Duodenal mucosa (tissue), 2 donors: ENCODE data around the gene PPP1R12C.

ENCODE experiments used
- H3K27ac ChIP-seq: one replicate; pipeline ENCODE4 v1.7.0; 2013; ENCODE audit warnings: low read depth, low read length
- H3K27me3 ChIP-seq, 2 donors: one replicate each; pipeline ENCODE4 v1.7.0; 2013; ENCODE audit warnings: low read length in 2 of 2, control low read depth in 1 of 2; ENCODE audit not compliant: insufficient read depth in 2 of 2, control insufficient read depth in 1 of 2
- H3K36me3 ChIP-seq, 2 donors: one replicate each; pipeline ENCODE4 v1.7.0; 2013; ENCODE audit warnings: low read length in 2 of 2, control low read depth in 1 of 2; ENCODE audit not compliant: insufficient read depth in 2 of 2, control insufficient read depth in 1 of 2
- H3K4me1 ChIP-seq, 2 donors: one replicate each; pipeline ENCODE4 v1.7.0; 2013; ENCODE audit warnings: low read length in 2 of 2, control low read depth in 1 of 2; ENCODE audit not compliant: insufficient read depth in 2 of 2, control insufficient read depth in 1 of 2
- H3K4me3 ChIP-seq, 2 donors: one replicate each; pipeline ENCODE4 v1.7.0; 2013; ENCODE audit warnings: low read length in 2 of 2, low read depth in 1 of 2
- H3K9ac ChIP-seq, 2 donors: one replicate each; pipeline ENCODE4 v1.7.0; 2013; ENCODE audit warnings: low read length in 2 of 2, low read depth in 1 of 2
- H3K9me3 ChIP-seq, 2 donors: one replicate each; pipeline ENCODE4 v1.7.0; 2013; ENCODE audit warnings: low read length in 2 of 2, control low read depth in 1 of 2; ENCODE audit not compliant: control insufficient read depth in 1 of 2

The PPP1R12C gene

DNA sequence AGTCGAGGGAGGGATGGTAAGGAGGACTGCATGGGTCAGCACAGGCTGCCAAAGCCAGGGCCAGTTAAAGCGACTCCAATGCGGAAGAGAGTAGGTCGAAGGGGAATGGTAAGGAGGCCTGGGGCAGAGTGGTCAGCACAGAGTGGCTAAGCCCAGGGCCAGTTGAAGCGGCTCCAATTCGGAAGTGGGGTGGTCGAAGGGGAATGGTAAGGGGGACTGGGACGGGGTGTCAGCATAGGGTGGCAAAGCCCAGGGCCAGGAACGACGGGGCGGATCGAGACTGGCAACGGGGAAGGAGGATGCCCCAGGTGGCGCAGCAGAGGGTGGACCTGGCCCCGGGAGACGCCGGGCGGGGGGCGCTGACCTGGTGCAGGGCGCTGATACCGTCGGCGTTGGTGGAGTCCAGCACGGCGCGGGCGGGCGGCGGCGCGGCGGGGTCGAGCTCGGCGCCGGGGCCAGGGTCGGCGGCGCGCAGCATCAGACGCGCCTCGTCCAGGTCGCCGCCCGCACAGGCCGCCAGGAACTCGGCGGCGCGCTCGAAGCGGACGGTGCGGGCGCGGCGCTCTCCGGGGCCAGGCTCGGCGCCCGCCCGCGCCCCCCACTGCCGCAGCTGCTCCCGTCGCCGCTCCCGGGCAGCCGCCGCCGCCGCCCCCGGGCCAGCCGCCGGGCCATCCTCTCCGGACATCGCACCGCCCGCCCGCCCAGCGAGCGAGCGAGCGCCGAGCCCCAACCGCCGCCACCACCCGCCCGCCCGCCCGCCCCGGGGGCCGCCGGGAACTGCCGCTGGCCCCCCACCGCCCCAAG lies at the start of gene PPP1R12C:
Gene PPP1R12C, minus strand, starts transcription at position 779 of the 804 bp plus-strand sequence. Its CDS starts 94 bp downstream, at position 685.
- peak within 1 kb of the TSS; percentile 87 to 94 for H3K9ac ChIP-seq
- H3K27ac ChIP-seq, result peak within 1 kb of the TSS; percentile 77
- peaks cover 25 to 42% of the 10 kb centered on the region in 2 donors for H3K4me1 ChIP-seq
- H3K9me3 ChIP-seq, result no peaks in the 10 kb centered on the region
- peak within 1 kb of the TSS; percentile 94 to 95 for H3K4me3 ChIP-seq
- no peaks in the 10 kb centered on the region for H3K27me3 ChIP-seq
- peaks cover 7 to 8% of the 10 kb centered on the region in 2 donors for H3K36me3 ChIP-seq

DNA sequence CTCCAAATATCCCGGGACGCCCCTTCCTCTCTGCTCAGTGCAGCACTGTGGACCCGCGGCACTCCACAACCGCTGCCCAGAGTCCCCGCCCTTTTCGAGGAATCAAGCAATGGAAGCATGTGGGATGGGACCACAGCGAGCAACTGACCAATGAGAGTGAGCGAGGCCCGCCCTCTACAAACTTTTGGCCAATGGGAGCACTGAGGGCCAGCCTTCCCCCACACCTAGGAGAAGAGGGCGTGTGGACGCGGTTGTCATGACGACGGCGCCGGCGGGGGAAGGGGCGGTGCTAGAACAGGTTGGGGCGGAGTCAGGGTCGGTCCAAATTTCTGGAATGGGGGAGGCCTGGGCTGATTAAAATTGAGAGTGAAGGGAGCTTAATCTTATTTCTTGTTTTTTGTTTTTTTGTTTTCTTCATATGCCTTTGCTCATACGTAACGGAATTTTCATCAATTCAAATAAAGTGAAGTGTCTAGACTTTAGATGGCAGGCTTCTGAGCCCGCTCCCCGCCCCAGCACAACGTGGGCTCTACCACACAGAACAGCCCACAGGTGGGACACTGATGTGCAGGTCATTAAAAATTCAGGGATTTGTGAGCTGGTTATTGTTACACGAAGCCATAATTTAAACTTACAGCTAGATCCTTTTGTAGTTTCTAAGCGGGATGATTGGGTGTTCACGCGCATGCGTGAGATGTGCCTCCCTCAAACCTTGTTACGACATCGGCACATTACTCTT lies 49.3 kb upstream of the PPP1R12C start, which contains the start of gene DNAAF3:
Gene DNAAF3, minus strand, starts transcription at position 84 of the 739 bp plus-strand sequence. CDS start 200 bp downstream, outside the sequence.
- Histone ChIP-seq H3K27ac (no peak within 1 kb of the TSS), H3K9me3 (no peaks in the 10 kb centered on the region), H3K4me3 (peak within 1 kb of the TSS; percentile 67 to 71), H3K36me3 (no peaks in the 10 kb centered on the region), H3K27me3 (peaks cover 22 to 30% of the 10 kb centered on the region in 2 donors), H3K9ac (no peak within 1 kb of the TSS), H3K4me1 (peaks cover 0 to 3% of the 10 kb centered on the region in 2 donors)

DNA sequence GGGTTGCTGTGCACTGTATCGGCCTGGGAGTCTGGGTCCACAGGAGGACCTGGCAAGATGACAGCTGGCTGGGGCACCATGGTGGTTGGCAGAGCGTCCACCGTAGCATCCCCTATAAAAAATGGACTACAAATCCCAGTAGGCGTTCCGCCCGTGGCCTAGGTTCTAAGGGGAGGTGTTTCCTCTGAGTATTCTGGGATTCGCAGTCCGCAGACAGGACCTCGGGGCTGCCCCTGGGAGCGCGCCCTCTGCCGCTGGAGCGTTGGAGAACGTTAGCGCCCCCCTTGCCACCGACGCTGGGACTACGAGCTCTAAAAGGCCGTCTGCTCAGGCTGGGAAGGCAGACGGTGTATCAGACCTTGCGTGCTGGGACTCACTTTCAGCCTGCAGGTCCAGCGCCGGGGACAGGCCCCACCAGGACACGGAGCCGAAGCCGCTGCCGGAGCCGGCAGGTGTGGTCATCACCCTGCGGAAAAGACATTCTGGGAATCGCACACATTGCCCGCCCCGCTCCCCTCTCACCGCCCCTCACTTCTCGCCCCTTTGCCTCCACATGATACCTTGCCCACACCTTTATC lies 48.6 kb upstream of the PPP1R12C start:
- Histone ChIP-seq H3K27ac (no peak overlapping the region), H3K9ac (no peak overlapping the region), H3K9me3 (no peaks in the 10 kb centered on the region), H3K4me1 (peaks cover 0 to 3% of the 10 kb centered on the region in 2 donors), H3K36me3 (no peaks in the 10 kb centered on the region), H3K4me3 (peak overlapping the region; percentile 67 to 71), H3K27me3 (peaks cover 23 to 26% of the 10 kb centered on the region in 2 donors)

DNA sequence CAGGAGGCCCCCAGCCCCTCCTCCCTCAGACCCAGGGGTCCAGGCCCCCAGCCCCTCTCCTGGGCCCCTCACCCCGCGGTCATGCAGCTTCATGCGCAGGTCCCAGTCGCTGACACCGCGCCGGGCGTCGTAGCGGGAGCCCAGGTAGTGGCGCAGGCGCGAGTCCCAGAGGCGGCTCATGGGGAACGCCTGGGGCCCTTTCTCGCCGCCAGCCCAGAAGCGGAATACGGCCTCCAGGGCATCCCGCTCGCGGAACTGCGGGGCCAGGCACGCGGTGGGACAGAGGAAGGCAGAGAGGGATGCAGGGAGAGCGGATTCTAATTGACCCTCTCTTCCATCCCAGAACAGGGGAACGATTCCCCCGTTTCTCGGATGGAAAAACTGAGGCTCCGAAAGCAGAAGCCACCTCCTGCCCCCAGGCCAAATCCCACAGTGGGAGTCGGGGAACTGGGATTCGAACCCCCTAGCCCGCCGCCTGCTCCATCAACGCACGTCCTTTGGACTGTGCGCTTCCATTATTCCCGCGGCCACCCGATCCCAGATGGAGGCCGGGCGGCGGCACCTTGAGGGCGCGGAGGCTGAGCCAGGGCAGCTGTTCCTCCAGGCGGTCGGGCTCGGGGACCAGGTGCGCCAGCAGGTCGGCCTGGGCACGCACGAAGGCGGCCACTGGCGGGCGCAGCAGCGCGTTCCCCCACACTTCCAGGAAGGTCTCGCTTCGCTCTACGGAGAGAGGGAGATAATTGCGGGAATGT lies 44.3 kb upstream of the PPP1R12C start:
- no peak overlapping the region for H3K4me3 ChIP-seq
- no peak overlapping the region for H3K9ac ChIP-seq
- H3K4me1 ChIP-seq, result peaks cover 0 to 14% of the 10 kb centered on the region in 2 donors
- H3K9me3 ChIP-seq, result no peaks in the 10 kb centered on the region
- H3K27ac ChIP-seq, result no peak overlapping the region
- peaks cover 14 to 30% of the 10 kb centered on the region in 2 donors for H3K27me3 ChIP-seq
- no peaks in the 10 kb centered on the region for H3K36me3 ChIP-seq

DNA sequence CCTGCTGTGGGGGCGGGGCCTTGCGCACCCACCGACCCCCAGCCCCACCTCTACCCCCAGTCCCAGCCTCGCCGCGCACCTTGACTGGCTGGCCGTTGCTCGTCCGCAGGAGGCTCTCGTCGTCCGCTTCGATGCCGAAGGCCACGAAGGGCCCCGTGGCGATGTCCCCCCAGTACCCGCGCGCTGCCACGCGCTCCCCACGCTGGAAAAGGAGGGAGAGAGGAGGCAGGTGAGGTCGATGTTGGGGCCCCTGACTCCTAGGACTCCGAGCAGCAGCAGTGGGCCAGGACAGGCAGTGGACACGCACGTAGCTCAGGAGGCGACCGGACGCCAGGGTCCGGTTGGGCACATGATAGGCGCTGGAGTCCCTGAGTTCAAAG lies 43.5 kb upstream of the PPP1R12C start:
- H3K4me3 ChIP-seq, result no peak overlapping the region
- no peak overlapping the region for H3K27ac ChIP-seq

DNA sequence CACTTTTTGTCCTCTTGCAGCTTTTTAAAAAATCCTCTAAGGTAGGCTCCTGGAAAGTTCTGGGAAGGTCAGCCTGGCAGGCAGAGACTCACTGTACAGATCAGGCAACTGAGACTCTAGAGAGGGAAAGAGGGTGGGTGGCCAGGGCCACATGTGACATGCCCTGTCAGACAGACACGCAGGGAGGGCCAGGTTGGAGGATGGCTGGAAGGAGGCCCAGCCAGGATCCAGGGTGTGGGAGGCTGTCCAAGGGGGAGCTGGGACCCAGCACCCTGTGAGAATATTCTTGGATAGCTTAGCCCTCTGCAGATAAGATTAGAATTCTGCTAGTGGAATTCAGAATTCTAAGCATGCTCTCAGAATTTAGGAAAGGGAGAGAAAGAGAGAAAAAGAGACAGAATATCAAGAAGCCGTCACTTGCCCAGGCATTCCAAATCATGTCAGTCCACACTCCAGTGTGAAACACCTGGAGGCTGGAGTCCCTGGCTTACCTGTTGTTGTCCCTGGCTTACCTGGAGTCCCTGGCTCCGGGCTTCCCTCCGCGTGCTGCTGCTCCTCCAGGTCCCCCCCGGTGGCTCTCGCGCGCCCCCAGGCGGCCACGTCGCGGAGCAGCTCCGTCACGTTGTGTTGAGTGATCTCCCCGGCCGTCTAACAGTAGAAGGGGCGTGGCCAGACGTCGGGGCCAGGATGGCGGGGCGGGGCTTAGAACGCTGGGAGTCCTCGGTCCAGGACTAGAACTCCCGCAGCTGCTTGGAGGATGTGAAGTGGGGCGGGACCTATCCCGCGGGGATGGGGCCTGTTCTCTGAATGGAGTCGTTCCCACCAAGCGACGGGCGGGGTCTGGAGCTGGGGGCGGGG lies 42.9 kb upstream of the PPP1R12C start:
- Histone ChIP-seq H3K27me3 (peaks cover 18 to 19% of the 10 kb centered on the region in 2 donors), H3K9me3 (no peaks in the 10 kb centered on the region), H3K9ac (no peak overlapping the region), H3K4me1 (peaks cover 0 to 10% of the 10 kb centered on the region in 2 donors), H3K4me3 (no peak overlapping the region), H3K36me3 (no peaks in the 10 kb centered on the region), H3K27ac (no peak overlapping the region)

More for the DNA sequence above, 43.5 kb upstream of the PPP1R12C start:
- H3K4me1 ChIP-seq, result peaks cover 0 to 12% of the 10 kb centered on the region in 2 donors
- peaks cover 17 to 22% of the 10 kb centered on the region in 2 donors for H3K27me3 ChIP-seq
- H3K9ac ChIP-seq, result no peak overlapping the region
- H3K36me3 ChIP-seq, result no peaks in the 10 kb centered on the region
- no peaks in the 10 kb centered on the region for H3K9me3 ChIP-seq

DNA sequence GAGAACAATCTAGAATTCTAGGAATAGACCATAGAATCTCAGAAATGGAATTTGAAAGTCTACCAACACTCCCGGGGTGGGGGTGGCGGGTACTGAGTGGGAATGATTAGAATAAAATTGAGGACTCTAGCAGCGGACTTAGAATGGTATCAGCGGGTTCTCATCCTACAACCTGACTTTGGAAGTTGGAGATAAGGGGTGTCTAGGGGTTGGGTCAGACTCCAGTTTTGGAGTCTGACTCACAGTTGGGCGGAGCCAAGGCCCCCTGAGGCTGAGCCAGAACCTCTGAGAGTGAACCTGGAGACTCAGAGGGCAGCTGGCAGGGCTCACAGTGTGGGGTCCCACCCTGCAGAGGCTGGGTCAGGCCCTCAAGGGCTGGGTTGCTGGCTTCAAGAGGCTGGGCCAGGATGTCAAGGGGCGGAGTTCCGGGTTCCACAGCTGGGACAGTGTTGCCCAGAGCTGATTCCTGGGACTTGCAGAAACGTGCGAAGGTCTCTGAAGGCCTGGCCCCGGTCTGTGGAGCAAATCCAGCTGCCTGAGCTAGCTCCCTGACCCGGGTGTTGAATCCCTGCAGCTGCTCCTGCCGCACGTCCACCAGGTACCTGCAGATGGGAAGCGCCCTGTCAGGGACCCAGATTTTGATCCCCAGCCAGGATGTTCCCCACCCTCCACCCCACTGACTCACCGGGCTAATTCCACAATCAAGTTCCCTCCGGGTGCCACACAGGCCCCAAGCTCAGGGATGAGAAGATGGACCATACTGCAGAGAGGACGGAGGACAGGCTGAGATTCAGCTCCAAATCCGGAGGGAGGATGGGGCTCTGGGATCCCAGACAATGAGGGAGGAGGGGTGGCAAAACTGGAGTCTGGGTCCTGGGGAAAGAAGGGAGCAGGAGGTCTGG lies 41.7 kb upstream of the PPP1R12C start:
- peaks cover 19 to 20% of the 10 kb centered on the region in 2 donors for H3K27me3 ChIP-seq
- peaks cover 0 to 10% of the 10 kb centered on the region in 2 donors for H3K4me1 ChIP-seq
- H3K36me3 ChIP-seq, result no peaks in the 10 kb centered on the region
- no peak overlapping the region for H3K9ac ChIP-seq
- H3K9me3 ChIP-seq, result no peaks in the 10 kb centered on the region
- H3K27ac ChIP-seq, result no peak overlapping the region
- no peak overlapping the region for H3K4me3 ChIP-seq

DNA sequence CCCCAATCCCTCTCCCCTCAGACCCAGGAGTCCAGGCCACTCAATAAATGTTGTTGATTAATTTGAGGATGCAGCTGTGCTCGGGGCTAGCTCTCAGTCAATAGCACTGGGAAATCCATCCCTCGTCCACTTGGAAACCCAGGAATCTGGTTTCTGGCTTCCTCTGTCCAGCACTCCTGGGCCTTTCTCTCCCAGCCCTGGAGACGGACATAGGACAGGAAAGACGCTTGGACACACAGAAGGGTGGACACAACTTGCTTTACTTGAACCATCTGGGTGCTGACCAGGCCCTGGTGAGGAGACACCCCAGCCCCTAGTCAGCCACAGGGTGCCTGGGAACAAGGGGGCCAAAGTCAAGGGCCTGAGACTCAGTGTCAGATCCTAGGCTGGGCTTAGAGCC lies 41.0 kb upstream of the PPP1R12C start:
- peaks cover 19% of the 10 kb centered on the region in 2 donors for H3K27me3 ChIP-seq
- H3K9ac ChIP-seq, result no peak overlapping the region
- H3K4me3 ChIP-seq, result no peak overlapping the region
- H3K36me3 ChIP-seq, result no peaks in the 10 kb centered on the region
- H3K4me1 ChIP-seq, result peaks cover 0 to 10% of the 10 kb centered on the region in 2 donors
- no peak overlapping the region for H3K27ac ChIP-seq
- no peaks in the 10 kb centered on the region for H3K9me3 ChIP-seq
